CD4-positive, alpha-beta T cell treated with Interleukin-4 for 4 hours (primary cell): ENCODE data around the gene FAM83F.

Experiments
- DNase-seq: peaks from one replicate; pipeline ENCODE4 v3.0.0-alpha.2; 2020

FAM83F gene

DNA sequence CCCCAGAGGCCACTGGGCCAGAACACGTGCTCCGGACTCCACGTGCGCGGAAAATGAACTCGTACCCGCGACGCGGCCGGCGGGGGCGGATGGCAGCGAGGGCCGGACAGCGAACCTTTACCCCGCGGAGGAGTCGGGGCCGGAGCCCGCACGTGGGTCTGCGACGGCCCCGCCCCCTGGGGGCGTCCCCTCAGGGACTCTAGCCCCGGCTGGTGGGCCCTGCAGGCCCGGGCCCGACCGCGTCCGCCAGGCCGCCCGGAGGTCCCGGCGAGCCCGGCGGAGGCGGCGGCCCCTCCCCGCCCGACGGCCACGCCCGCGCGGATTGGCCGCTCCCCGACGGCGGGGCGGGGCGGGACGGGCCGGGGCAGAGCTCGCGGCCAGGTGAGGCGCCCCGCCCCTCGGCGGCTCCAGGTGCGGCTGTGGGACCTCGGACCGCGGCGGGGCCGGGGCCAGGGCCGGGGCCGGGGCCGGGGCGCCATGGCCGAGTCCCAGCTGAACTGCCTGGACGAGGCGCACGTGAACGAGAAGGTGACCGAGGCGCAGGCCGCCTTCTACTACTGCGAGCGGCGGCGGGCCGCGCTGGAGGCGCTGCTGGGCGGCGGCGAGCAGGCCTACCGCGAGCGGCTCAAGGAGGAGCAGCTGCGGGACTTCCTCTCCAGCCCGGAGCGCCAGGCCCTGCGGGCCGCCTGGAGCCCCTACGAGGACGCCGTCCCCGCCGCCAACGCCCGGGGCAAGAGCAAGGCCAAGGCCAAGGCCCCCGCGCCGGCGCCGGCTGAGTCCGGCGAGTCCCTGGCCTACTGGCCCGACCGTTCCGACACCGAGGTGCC, at the start of gene FAM83F:
TSS of gene FAM83F (plus strand) at position 389 of the 827 bp plus-strand sequence. CDS start at position 478, 89 bp downstream.
- DNase-seq = no peak

DNA sequence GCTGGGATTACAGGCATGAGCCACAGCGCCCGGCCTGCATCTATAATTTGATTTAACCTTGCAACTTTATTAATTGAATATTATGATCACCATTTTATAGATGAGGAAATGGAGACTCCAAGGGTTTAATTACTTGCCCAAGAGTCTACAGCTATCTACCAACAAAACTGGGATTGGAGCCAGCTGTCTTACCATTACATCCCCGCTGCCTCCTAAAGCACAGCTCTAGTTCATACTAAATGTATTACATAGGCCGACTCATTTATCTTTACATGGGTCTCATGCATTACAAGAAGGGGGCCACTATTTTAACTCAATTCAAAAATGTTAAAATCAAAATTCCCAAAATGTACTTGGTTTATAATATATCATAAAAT, 48.6 kb upstream of the FAM83F start:
- DNase-seq = no peak

DNA sequence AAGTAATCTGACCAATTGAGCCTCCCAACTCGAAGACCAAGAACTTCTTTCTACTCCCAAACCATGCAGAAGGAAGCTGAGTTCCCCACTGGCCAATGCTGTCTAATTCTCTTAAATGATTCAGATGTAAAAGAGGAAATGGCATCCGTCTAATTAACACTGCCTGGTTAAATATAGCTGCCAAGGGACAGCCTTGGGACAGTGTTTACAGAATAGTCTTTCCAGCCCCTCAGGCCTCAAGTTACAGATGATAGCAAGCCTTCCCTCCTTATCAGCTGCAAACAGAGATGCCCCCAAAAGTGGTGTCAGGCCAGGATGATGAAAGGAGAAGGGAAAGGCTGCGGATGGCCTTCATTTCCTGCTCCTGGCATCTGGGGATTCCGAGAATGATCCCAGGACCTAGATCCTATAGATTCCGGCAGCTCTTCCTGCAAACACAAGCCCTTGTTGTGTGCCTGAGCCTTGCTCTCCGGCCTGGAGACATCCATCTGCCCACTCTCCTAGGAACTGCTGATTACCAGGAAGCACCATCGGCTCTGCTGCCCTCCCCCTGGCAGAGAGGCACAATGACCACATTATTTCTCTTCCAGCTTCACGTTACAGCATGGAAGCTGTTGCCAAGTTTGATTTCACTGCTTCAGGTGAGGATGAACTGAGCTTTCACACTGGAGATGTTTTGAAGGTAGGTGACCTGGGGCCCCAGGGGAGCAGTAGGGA, 48.1 kb upstream of the FAM83F start:
- no peak for DNase-seq

DNA sequence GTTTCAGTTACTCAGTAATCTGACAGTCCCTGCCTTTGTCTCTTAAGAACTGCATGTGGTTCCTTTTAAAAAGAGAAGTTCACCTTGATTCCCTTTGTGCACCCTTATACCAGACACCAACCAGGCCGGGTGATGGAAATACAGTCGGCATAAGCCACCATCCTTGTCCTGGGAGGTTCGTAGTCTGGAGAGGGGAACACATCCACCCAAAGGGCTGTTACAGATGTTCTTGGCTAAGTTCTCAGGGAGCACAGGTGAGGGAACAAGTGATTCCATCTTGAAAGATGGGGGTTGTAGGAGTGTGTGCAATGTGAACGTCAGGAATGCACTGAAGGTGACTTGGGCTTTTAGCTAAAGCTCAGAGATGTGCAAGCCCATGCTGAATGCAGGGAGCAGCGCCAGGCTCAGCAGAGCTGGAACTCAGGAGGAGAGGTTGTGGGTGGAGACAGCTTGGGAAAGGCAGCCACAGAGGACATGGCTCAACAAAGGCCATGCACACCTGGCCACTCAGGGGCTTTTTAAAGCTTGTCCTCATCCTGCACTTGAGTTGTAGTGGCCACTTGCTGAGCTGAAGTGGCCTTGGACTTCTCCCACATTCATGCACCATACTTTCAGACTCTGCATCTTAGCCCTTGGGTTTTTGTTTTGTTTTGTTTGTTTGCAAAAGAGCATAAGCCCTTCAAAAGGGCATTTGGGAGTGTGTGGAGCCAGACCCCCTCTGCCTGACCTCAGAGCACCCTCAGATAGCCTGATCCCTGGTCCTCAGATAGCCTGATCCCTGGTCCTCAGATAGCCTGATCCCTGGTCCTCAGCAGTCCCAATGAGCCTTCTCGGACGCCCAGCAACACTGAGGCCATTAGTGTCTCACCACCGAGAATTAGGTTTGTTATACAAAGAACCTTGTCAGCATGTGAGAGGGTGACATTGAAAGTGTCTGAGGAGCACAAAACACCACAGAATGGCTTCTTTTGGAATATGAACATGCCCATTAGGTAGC, 47.2 kb upstream of the FAM83F start:
- DNase-seq = no peak

DNA sequence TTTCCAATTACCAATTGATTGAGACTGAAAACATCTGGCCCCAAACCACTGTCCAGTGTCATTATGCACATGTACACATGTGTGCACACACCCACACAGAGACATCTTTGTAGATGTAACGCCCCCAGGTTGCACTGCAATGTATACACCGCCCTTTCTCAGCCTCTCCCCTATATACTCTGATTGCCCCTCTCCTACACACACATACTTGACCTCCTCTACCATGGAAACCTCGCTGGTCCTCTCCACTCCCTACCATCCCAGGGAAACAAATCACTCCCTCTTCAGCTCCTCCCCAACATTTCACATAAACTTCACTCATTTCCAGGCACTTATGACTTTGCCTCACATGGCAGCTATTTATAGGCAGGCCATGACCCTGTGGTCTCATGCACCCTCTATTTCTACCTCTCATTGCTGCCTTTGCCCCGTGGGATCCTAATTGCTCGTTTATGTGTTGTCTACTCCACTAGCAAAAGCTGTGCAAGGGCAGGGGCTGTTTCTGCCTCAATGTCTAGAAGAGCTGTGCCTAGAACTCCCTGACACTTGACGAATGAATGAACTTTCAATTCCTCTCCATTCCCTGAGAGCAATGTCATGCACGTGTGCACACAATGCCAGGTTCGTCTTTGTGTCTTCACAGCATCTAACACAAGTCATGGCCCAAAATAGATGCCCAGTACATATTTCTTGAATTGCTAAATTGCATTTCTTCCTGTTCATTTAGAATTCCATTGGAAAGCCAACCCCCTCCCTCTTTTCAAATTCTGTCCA, 44.6 kb upstream of the FAM83F start:
- no peak for DNase-seq

DNA sequence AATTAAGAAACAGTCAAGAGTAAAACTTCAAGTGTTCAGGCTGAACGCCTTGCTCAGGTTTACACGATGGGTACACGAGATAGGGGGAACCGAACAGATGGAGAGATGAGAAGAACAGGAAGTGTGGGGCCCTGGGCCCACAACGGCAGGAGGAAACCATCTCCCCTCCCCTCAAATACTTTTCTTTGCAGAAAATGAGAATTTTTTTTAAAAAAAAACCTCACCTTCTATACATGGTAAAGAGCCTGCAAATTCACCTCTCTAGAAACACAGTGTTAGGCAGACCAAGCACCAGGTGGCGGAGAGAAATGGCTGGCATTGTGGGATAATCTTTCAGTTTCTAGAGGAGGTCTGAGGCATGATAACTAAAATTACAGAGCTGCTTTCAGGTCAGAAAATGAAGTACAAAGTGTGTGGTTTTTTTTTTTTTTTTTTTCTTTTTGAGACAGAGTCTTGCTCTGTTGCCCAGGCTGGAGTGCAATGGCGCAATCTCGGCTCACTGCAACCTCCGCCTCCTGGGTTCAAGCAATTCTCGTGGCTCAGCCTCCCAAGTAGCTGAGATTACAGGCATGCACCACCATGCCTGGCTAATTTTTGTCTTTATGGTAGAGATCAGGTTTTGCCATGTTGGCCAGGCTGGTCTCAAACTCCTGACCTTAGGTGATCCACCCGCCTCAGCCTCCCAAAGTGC, 43.0 kb upstream of the FAM83F start:
- DNase-seq = peak; percentile 40

DNA sequence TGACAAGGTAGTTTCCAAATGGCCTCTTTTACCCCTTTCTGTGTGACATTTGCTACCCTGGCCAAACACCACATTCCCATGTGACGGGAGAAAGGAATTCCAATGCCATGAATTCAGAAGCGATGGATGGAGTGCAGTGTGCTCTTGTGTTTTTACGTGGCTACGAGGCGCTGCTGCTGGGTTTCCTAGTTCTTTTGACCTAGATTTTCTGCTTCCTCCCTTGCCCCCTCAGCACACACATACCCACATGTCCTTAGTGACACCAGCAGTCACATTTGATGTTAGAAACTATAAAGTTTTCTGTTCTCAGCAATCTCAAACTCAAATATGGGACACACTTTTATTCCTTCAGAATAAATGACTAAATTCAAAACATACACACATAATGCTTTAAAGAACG, 42.4 kb upstream of the FAM83F start:
- DNase-seq = no peak

DNA sequence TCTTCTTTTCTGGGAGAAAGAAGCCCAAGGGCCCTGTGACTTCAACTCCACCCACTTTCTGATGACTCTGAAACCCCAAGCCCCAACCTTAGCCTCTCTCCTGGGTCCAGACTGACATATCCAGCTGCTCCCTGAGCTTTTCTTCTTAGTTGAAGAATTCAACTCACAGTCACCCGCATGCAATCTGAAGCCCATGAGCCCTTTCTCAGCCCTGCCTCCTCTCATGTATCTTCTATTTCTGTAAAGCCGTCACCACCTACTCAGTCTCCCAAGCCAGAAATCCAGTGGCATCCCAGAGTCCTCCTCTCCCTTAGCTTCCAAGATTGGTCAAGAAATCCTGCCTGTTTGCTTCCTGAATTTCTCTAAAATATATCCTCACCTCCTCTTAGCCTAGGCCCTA, 41.7 kb upstream of the FAM83F start:
- no peak for DNase-seq

DNA sequence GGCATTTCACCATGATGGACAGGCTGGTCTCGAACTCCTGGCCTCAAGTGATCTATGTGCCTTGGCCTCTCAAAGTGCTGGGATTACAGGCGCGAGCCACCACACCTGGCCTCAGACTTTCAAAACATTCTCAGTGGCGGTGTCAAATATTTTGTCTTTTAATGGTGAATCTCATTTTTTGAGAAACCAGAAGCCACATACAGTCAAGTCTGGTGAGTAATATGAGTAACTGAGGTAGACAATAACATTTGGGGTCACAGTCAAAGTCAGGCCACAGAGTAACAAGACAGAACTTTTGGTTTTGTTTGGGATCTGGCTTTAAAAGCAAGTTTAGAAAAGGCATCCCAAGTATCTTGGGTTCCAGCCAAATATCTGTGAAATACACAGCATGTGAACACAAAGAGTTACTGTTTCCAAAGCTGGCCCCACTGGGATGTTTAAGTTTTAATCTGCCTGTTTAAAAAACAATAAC, 40.1 kb upstream of the FAM83F start:
- DNase-seq = peak; percentile 30

DNA sequence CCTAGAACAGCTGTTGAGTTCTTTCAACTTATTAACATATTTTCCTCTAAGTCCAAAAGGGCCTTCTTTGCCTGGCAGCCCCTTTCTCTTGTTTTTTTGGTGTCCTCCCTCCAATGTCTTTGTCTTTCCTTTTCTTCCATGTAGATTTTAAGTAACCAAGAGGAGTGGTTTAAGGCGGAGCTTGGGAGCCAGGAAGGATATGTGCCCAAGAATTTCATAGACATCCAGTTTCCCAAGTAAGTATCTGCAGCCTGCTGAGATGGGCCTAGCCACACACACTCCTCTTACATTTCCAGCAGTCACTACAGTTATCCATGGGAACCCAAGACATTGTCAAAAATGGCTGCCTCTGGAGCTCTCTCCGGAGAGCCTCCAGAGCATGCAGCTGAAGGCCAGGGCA, 39.1 kb upstream of the FAM83F start:
- DNase-seq = no peak

DNA sequence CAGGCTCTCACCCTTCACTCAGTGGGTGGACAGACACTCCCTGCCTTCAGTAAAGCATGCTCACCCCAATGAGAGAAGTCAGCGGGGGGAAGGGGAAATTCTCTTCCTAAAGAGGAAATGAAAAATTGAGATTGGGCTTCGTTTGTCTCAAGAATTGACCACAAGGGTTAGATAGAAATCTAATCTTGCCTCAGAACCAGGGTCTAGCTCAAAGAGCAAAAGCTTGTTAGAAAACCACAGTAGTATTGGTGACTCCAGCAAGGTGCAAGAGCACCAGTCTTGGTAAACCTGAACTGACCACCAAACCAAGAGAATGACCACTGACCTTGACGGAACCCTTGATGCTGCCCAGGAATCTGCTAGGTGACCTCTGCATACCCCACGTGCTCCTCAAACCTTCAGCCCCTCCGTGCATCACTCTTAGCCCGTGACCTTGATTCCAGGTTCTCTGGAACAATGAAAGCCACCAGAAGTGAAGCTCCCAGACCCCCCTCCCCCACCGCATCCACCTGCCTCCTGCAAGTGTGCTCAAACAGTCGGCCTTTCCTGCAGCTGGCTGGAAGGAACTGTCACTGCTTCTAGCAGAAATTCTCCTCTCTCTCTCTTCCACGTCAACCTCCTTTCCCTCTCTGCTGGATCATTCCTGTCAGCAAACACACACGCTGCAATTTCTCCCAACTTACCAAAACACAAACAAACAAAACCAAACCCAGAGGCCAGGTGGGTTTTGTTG, 37.7 kb upstream of the FAM83F start:
- DNase-seq = no peak

DNA sequence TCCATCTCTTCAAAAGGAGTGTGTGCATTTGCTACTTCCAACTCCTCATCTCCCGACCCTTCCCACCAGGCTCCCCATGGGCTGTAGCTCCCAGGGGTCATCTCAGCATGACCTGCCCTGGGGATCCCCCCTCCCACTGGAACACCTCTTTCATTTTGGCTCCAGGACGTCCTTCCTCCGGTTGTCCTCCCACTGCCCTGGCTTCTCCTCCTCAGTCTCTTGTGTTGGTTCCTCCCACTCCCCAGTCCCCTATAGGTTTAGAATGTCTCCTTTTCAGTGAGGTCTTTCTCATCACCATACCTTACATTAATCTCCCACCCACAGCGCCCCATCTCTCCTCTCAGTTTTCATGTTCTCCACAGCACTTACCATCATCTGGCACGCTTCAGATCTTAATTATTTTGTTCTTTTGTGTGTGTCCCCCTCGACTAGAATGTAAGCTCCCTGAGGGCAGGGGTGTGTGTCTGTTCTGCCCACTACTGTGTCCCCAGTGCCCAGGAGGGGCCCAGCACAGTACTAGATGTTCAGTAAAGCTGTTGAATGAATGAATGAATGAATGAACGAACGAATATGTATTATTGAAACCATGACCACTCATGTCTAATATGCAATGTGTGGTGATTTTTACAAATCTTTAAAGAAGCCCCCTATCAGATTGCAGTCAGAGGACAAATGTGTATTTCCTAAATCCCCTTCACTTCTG, 36.6 kb upstream of the FAM83F start:
- no peak for DNase-seq

DNA sequence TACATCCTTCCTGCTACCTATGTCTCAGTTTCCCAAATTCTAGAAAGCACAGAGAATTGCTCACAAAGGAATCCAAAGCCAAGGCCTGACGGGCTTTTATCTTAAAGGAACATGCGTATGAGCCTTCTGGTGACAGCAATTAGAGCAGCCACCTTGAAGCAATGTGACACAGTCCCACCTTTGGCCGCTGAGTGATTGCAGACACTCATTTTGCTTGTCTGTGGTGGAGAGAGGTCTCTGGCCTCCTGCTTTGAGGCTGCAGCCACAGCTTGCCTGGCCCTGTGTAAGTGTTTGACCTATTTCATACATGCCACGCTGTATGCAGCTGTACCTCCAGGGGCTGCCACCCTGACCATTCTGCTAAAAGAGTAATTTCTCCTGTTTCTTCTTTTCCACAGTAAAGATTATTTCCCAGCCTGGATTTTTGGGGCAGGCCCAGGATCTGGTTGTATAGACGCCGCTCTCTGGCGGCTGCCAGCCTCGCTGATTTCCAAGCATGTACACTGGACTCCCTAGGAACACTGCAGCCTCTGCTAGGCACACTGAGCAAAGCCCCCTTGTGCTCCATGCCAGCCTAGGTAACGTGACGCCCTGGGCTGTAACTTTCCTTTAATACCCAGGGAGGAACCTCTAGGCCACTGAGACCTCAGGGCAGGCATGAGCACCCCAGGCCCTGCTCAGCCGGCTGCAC, 35.7 kb upstream of the FAM83F start:
- no peak for DNase-seq

DNA sequence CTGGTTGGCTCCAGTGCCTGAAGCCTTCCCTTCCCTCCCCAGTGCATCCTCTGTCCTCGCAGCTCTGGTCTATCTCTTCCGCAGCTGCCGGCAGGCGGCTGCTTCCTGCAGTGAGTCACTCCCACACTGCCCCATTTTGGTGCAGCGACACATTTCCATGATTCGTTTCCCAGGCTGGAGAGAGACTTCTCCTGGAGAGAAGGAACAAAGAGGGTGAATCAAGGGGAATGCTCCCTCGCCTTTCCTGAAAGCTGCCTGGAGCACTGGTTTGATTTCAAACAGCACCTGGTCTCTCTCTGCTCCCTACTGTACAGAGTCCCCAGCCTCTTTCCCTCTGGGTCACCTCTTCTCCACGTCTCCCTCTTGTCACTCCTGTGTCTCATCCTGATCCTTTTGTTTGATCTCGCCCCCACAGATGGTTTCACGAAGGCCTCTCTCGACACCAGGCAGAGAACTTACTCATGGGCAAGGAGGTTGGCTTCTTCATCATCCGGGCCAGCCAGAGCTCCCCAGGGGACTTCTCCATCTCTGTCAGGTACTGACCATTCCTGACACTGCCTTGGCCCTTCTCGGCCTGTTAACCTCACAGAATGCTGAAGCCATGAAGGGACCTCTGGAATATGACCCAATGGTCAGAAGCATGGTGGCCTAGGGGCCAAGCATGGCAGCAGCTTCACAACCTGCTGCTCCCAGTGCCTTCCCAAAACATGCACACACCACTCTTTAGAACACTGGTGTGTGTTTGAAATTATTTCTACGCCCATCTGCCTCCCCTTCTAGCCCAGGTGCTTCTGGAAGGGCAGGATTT, 34.9 kb upstream of the FAM83F start, which contains the start of gene TMA7B:
TSS of gene TMA7B (plus strand) at position 758 of the 808 bp plus-strand sequence. CDS start 3,978 bp downstream, outside the sequence.
- no peak for DNase-seq

DNA sequence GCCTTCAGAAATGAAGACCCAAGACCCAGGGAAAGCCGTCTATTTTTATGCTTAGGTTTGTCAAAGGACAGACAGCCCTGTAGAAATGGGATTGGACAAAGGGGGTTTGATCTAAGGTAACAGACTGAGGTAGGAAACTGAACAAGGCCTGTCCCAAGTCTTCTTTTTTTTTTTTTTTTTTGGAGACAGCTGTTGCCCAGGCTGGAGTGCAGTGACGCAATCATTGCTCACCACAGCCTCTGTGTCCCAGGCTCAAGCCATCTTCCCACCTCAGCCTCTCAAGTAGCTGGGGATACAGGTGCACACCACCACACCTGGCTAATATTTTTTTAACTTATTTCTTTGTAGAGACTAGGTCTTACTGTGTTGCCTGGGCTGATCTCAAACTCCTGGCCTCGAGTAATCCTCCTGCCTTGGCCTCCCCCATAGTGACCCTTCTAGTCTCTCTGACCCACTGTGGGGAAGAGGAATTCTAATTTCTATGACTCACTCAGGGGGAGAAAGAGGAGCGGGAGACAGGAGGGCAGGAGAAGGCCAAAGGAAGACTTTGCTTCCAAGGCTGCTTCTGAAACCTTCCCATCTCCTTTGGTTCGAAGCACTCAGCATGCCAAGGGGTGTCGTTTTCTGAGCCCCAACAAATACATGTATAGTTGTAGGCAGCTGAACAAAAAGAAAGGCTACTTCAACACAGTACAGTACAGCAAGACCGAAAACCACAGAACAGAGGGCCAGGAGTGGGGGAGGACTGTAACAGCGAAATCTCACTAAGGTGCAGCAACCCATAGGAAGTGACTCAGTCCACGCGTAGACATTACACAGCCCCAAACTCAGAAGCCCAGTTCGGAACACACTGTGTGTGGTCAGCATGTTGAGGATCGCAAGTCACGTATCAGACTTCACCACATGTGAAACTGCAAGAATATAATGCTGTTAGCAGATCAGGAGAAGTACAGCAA, 33.7 kb upstream of the FAM83F start:
- DNase-seq = peak; percentile 83

DNA sequence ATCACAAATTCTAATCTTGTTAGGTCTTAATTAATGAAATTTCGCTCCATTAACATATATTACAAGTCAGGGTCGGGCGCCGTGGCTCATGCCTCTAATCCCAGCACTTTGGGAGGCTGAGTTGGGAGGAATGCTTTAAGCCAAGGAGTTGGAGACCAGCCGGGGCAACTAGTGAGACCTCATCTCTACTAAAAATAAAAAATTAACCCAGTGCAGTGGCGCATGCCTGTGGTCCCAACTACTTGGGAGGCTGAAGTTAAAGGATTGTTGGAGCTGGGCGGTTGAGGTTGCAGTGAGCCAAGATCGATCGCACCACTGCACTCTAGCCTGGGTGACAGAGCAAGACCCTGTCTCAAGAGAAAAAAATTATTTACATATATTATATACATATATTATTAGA, 32.7 kb upstream of the FAM83F start:
- no peak for DNase-seq

DNA sequence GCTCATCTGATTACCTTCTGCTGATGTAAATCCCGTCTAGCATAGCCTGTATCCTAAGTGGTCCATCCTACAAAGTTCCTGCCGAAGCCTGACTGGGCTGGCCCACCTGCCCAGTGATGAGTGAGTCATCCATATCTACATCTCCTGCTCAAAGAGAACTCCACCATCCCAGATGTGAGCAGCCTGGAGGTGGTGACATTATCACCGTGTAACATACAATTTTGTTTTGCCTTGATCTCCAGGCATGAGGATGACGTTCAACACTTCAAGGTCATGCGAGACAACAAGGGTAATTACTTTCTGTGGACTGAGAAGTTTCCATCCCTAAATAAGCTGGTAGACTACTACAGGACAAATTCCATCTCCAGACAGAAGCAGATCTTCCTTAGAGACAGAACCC, 29.0 kb upstream of the FAM83F start:
- DNase-seq = no peak
